ENCODE results near the gene MOCOS.

The MOCOS gene

DNA sequence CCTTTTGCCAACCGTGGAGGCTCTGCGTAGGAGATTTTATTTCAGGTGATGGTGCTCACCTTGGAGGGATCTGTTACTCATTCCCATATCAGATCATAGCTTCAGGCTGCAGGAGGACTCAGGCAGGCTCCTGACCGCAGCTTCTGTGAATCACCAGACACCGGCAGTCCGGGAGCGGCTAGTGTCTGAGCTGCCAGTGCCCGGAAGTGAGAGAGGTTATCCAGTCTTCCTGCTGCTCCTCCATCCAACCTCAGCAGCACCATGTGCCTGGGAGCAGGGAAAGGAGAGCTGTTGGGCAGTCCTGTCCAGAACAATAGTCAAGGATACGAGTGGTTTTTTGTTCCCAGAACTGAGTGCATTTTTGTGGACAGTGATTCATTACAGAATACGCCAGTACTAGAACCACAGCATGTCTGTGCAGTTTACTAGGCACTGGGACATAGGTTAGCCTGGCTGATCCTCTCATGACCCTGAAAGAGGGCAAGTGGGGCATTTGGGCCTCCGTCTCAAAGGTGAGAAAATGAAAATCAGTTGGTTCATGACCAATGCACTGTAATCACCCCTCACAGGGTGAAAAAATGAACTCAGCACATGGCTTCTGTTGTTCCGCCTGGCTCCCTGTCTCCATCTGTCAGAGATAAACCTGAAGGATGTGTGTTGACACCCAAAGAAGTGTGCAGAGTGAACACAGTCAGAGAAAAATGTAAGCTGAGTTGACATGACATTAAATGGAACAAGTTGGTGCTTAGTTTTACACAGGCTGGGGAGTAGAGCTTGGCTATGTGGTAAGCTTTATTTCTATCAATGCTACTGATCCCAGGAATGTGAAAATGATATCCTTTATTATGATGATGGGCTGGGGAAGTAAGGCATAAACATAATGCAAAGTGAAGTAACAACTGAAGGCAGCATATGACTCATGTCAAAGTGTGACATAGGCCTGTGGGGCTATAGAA, 122.4 kb downstream of the MOCOS start:
- no peak for DNase-seq

DNA sequence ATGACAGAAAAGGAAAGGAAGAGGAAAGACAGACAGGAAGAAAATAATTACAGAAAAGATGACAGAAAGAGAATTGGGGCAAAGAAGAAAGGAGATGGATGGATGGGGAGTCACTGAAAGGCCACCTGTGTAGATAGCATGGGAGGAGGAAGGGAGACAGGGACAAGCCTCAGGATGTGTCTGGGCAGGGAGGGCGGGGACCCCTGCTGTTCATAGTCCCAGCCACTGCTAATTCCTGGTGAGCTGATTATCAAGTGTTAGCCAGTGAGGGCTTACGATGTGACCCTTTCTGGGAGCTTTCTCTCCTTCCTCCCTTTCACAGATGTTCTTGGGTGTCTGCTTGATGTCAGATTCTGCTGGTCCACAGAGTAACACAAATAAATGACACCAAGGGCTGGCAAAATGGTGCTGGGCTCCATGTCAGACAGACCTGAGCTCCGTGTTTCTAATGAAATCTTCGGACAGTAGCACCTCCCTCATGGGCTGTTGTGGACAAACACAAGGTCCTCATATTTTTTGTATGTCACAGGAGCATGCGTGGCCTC, 123.8 kb downstream of the MOCOS start:
- DNase-seq = no peak

DNA sequence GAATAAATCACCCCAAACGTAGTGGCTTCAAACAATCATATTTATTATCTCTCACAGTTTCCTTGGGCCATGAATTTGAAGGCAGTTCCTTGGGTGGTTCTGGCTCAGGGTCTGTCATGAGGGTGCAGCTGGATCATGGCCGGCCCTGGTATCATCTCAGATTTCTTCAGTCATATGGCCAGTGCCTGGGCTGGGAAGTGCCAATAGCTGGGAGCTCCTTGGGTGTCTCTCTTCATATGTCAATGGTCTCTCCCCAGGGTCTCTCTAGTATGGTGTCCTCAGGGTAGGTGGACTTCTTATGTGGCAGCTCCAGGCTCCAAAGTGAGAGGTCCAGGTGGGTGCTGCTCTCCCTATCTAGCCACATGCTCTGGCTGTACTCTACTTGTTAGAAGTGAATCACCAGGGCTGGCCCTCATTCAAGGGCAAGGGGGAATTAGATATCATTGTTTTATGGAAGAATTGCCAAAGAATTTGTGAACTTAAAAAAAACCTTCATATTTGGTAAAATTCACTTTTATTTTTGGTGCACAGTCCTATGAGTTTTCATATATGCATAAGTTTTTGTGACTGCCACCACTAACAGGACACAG, 125.6 kb downstream of the MOCOS start:
- no peak for DNase-seq

DNA sequence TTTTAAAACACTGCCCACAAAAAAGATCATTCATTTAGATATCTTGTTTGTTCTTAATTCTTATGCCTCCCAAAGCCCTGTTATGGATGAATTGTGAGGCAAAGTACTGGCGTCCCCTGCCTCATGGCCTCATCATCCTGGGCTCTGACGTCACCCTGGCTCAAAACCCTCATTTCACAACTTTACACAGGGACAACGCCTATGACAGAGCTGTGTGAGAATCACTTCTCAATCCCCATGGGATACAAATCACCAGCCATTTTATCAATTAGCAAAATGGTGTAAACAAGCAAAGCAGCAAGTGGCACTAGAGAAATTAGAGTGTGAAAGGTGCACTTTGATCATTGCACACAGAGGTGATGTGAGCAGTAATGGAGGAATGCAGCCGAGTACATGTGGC, 126.8 kb downstream of the MOCOS start:
- no peak for DNase-seq

DNA sequence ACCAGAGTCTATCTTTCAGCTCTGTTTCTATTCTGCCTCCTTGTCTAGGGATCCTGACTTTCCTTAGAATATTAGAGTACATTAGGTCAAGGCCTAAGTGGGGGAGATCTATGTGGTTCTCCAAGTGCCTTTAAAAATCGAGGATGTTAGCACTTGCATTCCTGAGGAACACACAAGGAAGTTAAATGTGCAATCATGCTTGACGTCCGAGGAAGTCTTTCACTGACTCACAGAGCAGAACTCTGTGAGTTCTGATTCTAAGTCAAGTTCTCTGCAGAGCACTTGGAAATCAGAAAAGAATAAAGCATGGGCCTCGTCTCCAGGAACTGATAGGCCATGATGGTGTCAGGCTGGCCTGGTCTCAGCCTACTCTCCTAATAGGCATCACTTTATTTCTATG, 127.5 kb downstream of the MOCOS start:
- DNase-seq = no peak

DNA sequence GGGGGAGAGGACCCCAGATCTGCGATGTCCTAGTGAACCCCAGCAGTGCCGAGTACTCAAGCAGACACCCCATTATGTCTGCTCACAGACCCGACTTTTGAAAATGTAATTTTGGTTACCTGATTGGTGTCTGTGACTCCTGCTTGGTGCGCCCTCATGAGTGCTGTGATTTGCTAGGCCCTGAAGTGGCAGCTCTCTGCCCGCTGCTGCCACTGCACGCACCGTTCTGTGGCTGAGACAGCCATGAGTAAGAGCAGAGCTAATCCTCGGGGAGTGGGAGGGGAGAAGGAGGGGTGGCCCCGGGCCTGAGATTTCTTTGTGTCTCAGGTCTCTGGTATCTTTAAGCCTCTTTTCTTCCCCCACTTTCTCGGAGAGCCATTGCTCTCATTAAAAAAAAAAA, 128.4 kb downstream of the MOCOS start:
- DNase-seq = no peak

DNA sequence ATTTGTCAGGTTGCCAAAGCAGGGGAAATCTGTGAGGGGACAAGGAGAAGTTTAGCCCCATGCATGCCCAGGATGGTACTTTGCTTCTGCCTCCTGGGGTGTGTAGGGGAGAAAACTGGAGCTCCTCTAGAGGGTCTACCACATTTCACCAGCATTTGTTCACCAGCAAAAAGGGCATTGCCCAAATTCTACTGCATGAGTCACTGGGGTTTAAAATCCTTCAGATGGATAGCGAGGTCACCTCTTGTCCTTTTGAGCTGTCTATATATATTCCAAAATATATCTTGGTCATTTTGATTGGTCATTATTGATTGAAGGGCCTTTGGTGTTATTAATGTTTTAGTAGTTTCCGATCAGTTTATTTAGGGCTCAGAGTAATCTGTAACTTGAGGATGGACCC, 128.9 kb downstream of the MOCOS start:
- DNase-seq = no peak

All from activated effector memory CD4-positive, alpha-beta T cell treated with Interleukin-2 at 50 U/mL for 16 hours (primary cell).